Left ventricle myocardium inferior (tissue), 1 donor: ENCODE results near the gene CCDC47. TPM values are rescaled to one million over a fixed set of nuclear protein-coding genes. Genes with fewer than 3 reads are reported as not detected.
"Not testable (repeated sequence)": the region's sequence is repeated elsewhere in the genome, so short reads cannot be mapped to it uniquely, and the experiment has no call there.

Source experiments
- DNase-seq: peaks from one replicate; pipeline ENCODE4 v3.0.0-alpha.2; 2020
- H3K27ac ChIP-seq: fragments of 200-600 bp; replicated peaks from 2 replicates; pipeline ENCODE4 v1.8.0; 2021
- H3K27me3 ChIP-seq: fragments of 200-600 bp; 2 replicates; pipeline ENCODE4 v1.8.0; 2021; ENCODE audit warnings: low read depth
- H3K36me3 ChIP-seq: fragments of 200-600 bp; 2 replicates; pipeline ENCODE4 v1.8.0; 2021
- H3K4me1 ChIP-seq: fragments of 200-600 bp; 2 replicates; pipeline ENCODE4 v1.8.0; 2021
- H3K4me3 ChIP-seq: fragments of 200-600 bp; 2 replicates; pipeline ENCODE4 v1.8.0; 2021; ENCODE audit warnings: mild to moderate bottlenecking, moderate library complexity
- H3K9me3 ChIP-seq: fragments of 200-600 bp; replicated peaks from 2 replicates; pipeline ENCODE4 v1.8.0; 2021
- intact Hi-C: fragments of 100-400 bp; cut with micrococcal nuclease; formaldehyde crosslinking; loops from one replicate; pipeline ENCODE4 v1.11.0; 2022
- total RNA-seq: library from RNA; stranded (reverse); fragmentation: NEBNext Ultra II Directional; extraction: Animal tissue kit (Norgen Biotek cat#: 25700); gene quantifications from one replicate; pipeline ENCODE4 v1.2.1, GENCODE V29; 2021
- TF ChIP-seq, protein P1 (sequence below): fragments of 200-600 bp; IDR thresholded peaks from 2 replicates; pipeline ENCODE4 v1.8.0; 2021; ENCODE audit warnings: antibody characterized with exemption, mild to moderate bottlenecking, borderline replicate concordance
- donor health status: DM: no; HTN: yes; CAD: no; lungs with severe emphysema.

The CCDC47 gene
- total RNA-seq, 1 donor from 2014 or later = 79.6 TPM

DNA sequence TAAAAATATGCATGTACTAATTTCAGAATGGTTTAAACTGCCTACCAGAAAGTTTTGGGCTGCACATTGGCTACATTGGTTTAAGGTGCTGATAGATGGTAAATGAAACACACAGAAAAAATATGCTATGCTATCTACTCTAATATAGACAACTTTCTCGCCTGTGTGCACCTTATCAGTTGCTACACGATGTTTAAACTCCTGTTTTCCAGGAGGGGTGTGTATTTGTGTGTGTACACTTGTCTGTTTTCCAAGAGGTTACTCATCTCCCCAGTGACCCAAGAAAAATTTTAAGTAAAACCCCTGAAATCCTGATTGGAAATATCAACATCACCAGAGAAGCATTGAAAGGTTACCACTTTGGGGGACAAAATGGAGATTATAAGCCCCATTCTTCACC, 32.2 kb upstream of the CCDC47 start:
- Histone ChIP-seq H3K27ac (no peak overlapping the region), H3K36me3 (peaks cover 100% of the 10 kb centered on the region), H3K27me3 (no peaks in the 10 kb centered on the region), H3K4me1 (no peaks in the 10 kb centered on the region), H3K9me3 (no peaks in the 10 kb centered on the region), H3K4me3 (no peak overlapping the region)
- intact Hi-C loops = no loop called here
- no peak for DNase-seq
- TF ChIP-seq, protein P1, sequence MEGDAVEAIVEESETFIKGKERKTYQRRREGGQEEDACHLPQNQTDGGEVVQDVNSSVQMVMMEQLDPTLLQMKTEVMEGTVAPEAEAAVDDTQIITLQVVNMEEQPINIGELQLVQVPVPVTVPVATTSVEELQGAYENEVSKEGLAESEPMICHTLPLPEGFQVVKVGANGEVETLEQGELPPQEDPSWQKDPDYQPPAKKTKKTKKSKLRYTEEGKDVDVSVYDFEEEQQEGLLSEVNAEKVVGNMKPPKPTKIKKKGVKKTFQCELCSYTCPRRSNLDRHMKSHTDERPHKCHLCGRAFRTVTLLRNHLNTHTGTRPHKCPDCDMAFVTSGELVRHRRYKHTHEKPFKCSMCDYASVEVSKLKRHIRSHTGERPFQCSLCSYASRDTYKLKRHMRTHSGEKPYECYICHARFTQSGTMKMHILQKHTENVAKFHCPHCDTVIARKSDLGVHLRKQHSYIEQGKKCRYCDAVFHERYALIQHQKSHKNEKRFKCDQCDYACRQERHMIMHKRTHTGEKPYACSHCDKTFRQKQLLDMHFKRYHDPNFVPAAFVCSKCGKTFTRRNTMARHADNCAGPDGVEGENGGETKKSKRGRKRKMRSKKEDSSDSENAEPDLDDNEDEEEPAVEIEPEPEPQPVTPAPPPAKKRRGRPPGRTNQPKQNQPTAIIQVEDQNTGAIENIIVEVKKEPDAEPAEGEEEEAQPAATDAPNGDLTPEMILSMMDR = no peak

DNA sequence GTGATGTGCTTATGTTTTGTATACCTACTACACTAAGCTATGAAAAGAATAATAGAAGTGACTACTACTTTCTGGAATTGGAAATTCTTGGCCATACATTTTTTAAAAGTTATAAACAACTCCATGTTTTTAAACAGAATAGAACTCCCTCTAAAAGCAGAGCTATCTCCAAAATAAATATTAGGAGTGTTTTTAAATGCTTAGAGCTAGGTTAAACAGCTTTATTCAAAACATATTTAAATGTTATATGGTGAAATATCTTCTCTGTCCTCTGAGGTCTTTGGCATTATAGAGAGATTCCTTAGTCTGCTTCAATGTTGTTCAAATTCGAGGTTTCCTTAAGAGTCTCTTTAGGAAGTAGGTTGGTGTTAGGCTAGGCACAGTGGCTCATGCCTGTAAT, 30.9 kb upstream of the CCDC47 start:
- TF ChIP-seq, protein P1 = no peak
- Histone ChIP-seq H3K36me3 (peaks cover 100% of the 10 kb centered on the region), H3K4me3 (no peak overlapping the region), H3K27ac (no peak overlapping the region), H3K9me3 (no peaks in the 10 kb centered on the region), H3K27me3 (no peaks in the 10 kb centered on the region), H3K4me1 (no peaks in the 10 kb centered on the region)
- no peak for DNase-seq
- intact Hi-C loops = no loop called here

DNA sequence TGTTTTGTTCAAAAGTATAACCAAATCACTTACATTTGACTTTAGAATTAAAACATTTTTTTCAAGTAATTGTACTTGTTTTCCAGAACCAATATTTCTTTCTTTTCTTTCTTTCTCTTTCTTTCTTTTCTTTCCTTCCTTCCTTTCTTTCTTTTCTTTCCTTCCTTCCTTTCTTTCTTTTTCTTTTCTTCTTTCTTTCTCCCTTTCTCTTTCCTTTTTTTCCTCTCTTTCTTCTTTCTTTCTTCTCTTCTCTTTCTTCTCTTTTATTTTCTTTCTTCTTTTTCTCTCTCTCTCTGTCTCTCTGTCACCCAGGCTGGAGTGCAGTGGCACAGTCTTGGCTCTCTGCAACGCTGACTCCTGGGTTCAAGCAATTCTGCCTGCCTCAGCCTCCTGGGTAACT, 27.4 kb upstream of the CCDC47 start:
- Histone ChIP-seq H3K36me3 (peaks cover 100% of the 10 kb centered on the region), H3K4me3 (no peak overlapping the region), H3K9me3 (no peaks in the 10 kb centered on the region), H3K27ac (no peak overlapping the region), H3K27me3 (no peaks in the 10 kb centered on the region), H3K4me1 (no peaks in the 10 kb centered on the region)
- intact Hi-C loops = no loop called here
- DNase-seq = no peak
- TF ChIP-seq, protein P1 = no peak

DNA sequence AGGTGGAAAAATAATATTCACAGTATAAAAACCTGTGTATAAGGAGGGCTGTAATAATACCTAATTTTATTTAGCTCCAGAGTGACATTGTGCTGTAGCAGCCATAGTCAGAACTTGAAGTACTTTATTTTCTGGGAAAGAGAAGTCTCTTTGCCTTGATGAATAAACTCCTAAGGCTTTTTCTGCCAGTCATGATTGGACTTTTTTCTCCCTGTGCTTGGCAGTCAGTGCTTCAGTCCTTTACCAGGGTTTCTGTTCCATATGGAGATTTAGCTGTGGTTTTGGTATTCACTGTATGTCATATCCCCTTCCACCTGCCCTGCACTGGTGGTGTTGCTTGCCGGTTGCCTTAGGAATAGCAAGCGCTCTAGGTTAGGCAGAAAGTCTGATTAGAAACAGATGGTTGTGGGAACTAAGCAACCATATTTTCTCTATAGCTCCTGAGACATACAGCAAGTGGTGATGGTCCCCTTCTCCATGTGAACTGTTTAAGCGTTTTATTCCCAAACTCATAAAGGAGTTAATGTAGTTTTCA, 25.2 kb upstream of the CCDC47 start:
- TF ChIP-seq, protein P1 = no peak
- Histone ChIP-seq H3K27ac (no peak overlapping the region), H3K9me3 (no peaks in the 10 kb centered on the region), H3K4me1 (no peaks in the 10 kb centered on the region), H3K27me3 (no peaks in the 10 kb centered on the region), H3K36me3 (peaks cover 100% of the 10 kb centered on the region), H3K4me3 (no peak overlapping the region)
- intact Hi-C loops = no loop called here
- DNase-seq = no peak

GRCh38 chr17:63796375-63796774, 23.0 kb upstream of the CCDC47 start:
- intact Hi-C loops, H3K4me1 ChIP-seq, H3K27ac ChIP-seq, H3K27me3 ChIP-seq, H3K9me3 ChIP-seq, H3K4me3 ChIP-seq, DNase-seq: not testable (repeated sequence)
- H3K36me3 ChIP-seq = peaks cover 100% of the 10 kb centered on the region

GRCh38 chr17:63792055-63792729, 18.8 kb upstream of the CCDC47 start:
- intact Hi-C loops = no loop called here
- H3K9me3 ChIP-seq = no peaks in the 10 kb centered on the region
- H3K4me3 ChIP-seq = no peak overlapping the region
- peaks cover 100% of the 10 kb centered on the region for H3K36me3 ChIP-seq
- DNase-seq = no peak
- TF ChIP-seq, protein P1 = no peak
- no peaks in the 10 kb centered on the region for H3K4me1 ChIP-seq
- H3K27me3 ChIP-seq = no peaks in the 10 kb centered on the region
- H3K27ac ChIP-seq = no peak overlapping the region
